ENCODE measurements around the gene SMOC2.

- no peak for TF ChIP-seq EP300 (IDR thresholded peaks at IDR 0.05)
- TF ChIP-seq, protein P1, sequence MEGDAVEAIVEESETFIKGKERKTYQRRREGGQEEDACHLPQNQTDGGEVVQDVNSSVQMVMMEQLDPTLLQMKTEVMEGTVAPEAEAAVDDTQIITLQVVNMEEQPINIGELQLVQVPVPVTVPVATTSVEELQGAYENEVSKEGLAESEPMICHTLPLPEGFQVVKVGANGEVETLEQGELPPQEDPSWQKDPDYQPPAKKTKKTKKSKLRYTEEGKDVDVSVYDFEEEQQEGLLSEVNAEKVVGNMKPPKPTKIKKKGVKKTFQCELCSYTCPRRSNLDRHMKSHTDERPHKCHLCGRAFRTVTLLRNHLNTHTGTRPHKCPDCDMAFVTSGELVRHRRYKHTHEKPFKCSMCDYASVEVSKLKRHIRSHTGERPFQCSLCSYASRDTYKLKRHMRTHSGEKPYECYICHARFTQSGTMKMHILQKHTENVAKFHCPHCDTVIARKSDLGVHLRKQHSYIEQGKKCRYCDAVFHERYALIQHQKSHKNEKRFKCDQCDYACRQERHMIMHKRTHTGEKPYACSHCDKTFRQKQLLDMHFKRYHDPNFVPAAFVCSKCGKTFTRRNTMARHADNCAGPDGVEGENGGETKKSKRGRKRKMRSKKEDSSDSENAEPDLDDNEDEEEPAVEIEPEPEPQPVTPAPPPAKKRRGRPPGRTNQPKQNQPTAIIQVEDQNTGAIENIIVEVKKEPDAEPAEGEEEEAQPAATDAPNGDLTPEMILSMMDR (IDR thresholded peaks at IDR 0.05) = no peak
These were observed 85.1 kb downstream of the SMOC2 start for GRCh38 chr6:168525926-168526630.

Measured in tibial nerve (tissue), 4 donors.